ENCODE results near the gene SMARCD1. TPM values are rescaled to one million over a fixed set of nuclear protein-coding genes. Genes with fewer than 3 reads are reported as not detected.

The SMARCD1 gene
- total RNA-seq, 1 donor from 2014 or later: 61.4 TPM

DNA sequence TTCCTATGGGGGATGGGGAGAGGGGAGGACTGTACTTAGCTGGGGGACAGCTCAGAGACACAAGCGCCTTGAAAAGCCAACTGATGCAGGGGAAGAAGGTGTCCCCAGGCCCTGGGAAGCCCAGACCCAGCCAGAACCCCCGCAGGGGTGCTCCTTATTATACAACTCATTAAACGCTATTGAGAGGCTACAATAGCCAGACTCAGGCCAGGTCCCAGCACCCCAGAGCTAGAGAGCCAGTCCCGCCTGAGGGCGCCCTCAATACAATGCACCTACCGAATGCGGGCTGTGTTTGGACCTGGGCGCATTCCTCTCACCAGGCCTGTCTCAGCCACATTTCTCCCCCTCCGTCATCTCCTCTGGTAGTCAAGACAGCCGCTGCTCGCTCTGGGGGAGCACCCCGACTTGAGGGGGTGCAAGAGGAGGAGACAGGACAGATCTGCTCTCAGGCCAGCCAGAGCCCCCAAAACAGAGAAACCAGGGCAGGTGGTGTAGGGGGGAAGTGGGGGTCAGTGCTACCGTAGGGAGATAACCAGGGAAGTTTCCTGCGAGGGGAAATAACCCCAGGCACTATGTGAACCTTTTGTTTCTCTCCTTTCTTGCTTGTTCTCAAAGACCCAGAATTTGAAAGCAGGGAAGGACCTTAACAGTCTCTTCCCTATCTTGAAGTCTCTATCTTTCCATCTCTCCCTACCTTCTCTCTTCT, 33.9 kb upstream of the SMARCD1 start:
- H3K36me3 Mint-ChIP-seq (ENCODE audit: unreplicated experiment): no peaks in the 10 kb centered on the region
- H3K9me3 Mint-ChIP-seq (ENCODE audit: unreplicated experiment): no peaks in the 10 kb centered on the region
- TF ChIP-seq CTCF (IDR thresholded peaks at IDR 0.05): no peak
- DNase-seq (ENCODE audit: extremely low spot score, unreplicated experiment): no peak
- H3K27ac Mint-ChIP-seq (ENCODE audit: unreplicated experiment): no peak overlapping the region
- H3K4me3 Mint-ChIP-seq (ENCODE audit: unreplicated experiment): no peak overlapping the region
- peaks cover 63% of the 10 kb centered on the region for H3K27me3 Mint-ChIP-seq (ENCODE audit: unreplicated experiment)
- H3K4me1 Mint-ChIP-seq (ENCODE audit: unreplicated experiment): peaks cover 8% of the 10 kb centered on the region

DNA sequence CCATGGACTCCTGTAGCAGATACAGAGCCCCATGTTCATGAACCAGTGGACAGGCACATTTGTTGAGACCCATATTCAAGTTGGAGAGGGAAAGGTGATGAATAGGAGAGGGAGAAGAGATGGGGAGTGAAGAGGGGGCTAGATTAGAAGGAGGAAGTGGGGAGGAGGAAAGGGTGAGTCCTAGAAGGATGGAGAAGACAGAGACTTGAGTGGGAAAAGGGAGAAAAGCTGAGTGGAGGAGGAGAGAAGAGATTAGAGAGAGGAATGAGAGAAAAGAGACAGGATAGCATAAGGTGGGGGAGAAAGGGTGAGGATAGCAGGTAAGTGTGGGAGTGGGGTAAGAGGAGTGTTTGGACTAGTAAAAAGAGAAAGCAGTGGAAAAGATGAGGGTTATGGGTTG, 32.6 kb upstream of the SMARCD1 start:
- peaks cover 62% of the 10 kb centered on the region for H3K27me3 Mint-ChIP-seq (ENCODE audit: unreplicated experiment)
- no peak overlapping the region for H3K4me3 Mint-ChIP-seq (ENCODE audit: unreplicated experiment)
- H3K4me1 Mint-ChIP-seq (ENCODE audit: unreplicated experiment): peaks cover 15% of the 10 kb centered on the region
- no peaks in the 10 kb centered on the region for H3K36me3 Mint-ChIP-seq (ENCODE audit: unreplicated experiment)
- no peak for TF ChIP-seq CTCF (IDR thresholded peaks at IDR 0.05)
- no peak overlapping the region for H3K27ac Mint-ChIP-seq (ENCODE audit: unreplicated experiment)
- H3K9me3 Mint-ChIP-seq (ENCODE audit: unreplicated experiment): no peaks in the 10 kb centered on the region
- no peak for DNase-seq (ENCODE audit: extremely low spot score, unreplicated experiment)

DNA sequence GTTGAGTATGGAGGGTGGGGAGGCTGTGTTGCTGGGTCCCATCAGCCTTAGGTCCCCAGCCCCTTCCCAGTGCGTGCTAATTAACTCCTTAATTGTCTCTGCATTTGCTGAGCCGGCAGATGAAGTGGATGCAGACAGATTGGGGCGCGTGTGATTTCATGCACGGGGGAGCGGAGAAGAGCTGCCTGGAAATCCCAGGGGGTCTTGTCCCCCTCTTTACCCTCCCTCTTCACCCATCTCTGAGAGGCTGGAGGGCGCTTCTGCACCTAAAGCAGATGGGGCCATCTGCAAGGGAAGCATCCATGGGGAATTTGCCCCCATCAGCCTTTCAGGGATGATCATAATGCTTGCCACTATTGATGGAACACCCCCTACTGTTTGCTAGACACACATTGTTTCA, 32.2 kb upstream of the SMARCD1 start:
- Mint-ChIP-seq H3K9me3 (ENCODE audit: unreplicated experiment) (no peaks in the 10 kb centered on the region), H3K36me3 (ENCODE audit: unreplicated experiment) (no peaks in the 10 kb centered on the region), H3K27me3 (ENCODE audit: unreplicated experiment) (peaks cover 59% of the 10 kb centered on the region), H3K27ac (ENCODE audit: unreplicated experiment) (no peak overlapping the region), H3K4me3 (ENCODE audit: unreplicated experiment) (no peak overlapping the region), H3K4me1 (ENCODE audit: unreplicated experiment) (peaks cover 15% of the 10 kb centered on the region)
- no peak for DNase-seq (ENCODE audit: extremely low spot score, unreplicated experiment)
- TF ChIP-seq CTCF (IDR thresholded peaks at IDR 0.05): no peak

- H3K36me3 Mint-ChIP-seq (ENCODE audit: unreplicated experiment): no peaks in the 10 kb centered on the region
- no peak for DNase-seq (ENCODE audit: extremely low spot score, unreplicated experiment)
- no peak for TF ChIP-seq CTCF (IDR thresholded peaks at IDR 0.05)
- H3K4me1 Mint-ChIP-seq (ENCODE audit: unreplicated experiment): peaks cover 15% of the 10 kb centered on the region
- H3K4me3 Mint-ChIP-seq (ENCODE audit: unreplicated experiment): no peak overlapping the region
- H3K27me3 Mint-ChIP-seq (ENCODE audit: unreplicated experiment): peaks cover 56% of the 10 kb centered on the region
- H3K27ac Mint-ChIP-seq (ENCODE audit: unreplicated experiment): no peak overlapping the region
- H3K9me3 Mint-ChIP-seq (ENCODE audit: unreplicated experiment): no peaks in the 10 kb centered on the region
Observed at GRCh38 chr12:50053583-50053982, 31.6 kb upstream of the SMARCD1 start.

DNA sequence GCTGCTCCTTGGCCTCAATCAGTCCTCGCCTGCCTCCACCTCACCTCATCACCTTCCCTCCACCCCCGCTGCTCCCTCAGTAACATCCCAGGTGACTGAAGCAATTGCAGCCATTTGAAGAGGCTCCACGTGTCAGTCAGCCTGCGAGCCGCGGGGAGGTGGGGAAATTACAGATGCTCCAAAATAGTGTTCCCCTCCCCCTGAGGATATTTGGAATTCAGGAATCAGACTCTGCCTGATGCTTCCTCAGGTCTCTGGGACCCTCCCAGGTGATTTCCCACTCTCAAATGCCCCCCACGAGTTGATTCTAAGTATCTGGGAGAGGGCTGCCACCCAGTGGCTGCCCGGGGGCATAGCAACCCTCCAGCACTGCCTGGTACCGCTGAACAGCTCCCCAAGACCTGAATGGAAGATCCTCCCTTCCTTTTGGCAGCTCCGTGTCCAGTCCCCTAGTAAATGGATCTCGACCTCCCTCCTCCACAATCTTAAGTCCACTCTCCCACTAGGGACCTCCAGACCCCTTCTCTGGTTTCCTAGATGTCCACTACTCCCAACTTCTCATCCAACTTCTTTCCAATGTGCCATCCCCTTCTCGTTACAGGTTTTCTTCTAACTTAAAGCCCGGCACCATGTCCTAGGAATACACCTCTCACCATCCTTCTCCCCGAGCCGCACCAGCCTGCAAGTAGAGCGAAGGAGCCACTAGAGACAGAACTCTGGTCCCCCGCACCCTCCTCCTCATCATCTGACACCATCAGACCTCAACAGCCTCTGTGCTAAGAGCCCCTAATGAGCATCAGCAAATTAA, 29.1 kb upstream of the SMARCD1 start:
- Mint-ChIP-seq H3K4me3 (ENCODE audit: unreplicated experiment) (peak overlapping the region; percentile 47), H3K27me3 (ENCODE audit: unreplicated experiment) (peaks cover 35% of the 10 kb centered on the region), H3K9me3 (ENCODE audit: unreplicated experiment) (no peaks in the 10 kb centered on the region), H3K36me3 (ENCODE audit: unreplicated experiment) (no peaks in the 10 kb centered on the region), H3K27ac (ENCODE audit: unreplicated experiment) (no peak overlapping the region), H3K4me1 (ENCODE audit: unreplicated experiment) (peaks cover 15% of the 10 kb centered on the region)
- DNase-seq (ENCODE audit: extremely low spot score, unreplicated experiment): no peak
- TF ChIP-seq CTCF (IDR thresholded peaks at IDR 0.05): peak; percentile 99
